ENCODE data around the gene MIER3.
"Not testable (repeated sequence)": the region's sequence is repeated elsewhere in the genome, so short reads cannot be mapped to it uniquely, and the experiment has no call there.

The MIER3 gene
- 44.2 to 58.6 reads per million in 2 donors for total RNA-seq

- peak; percentile 71 for DNase-seq
Measured at GRCh38 chr5:56951946-56952691, at the start of gene MIER3. Gene MIER3 (minus strand): TSS chr5:56952123. CDS start chr5:56952102, 21 bp downstream.

- DNase-seq: no peak
Measured at GRCh38 chr5:56995596-56995995, 43.7 kb upstream of the MIER3 start.

GRCh38 chr5:56993241-56993640 is 41.3 kb upstream of the MIER3 start:
- DNase-seq: no peak

GRCh38 chr5:56989676-56990075 is 37.8 kb upstream of the MIER3 start:
- no peak for DNase-seq

- DNase-seq: no peak
Measured at GRCh38 chr5:56988490-56988889, 36.6 kb upstream of the MIER3 start.

GRCh38 chr5:56987171-56987570 is 35.2 kb upstream of the MIER3 start:
- no peak for DNase-seq

GRCh38 chr5:56986626-56986947 is 34.7 kb upstream of the MIER3 start:
- DNase-seq: no peak

- DNase-seq: no peak
Measured at GRCh38 chr5:56985936-56986625, 34.2 kb upstream of the MIER3 start.

GRCh38 chr5:56984445-56984844 is 32.5 kb upstream of the MIER3 start:
- no peak for DNase-seq

- DNase-seq: no peak
Measured at GRCh38 chr5:56983593-56984361, 31.9 kb upstream of the MIER3 start.

GRCh38 chr5:56981548-56982315 is 29.8 kb upstream of the MIER3 start:
- no peak for DNase-seq

GRCh38 chr5:56979968-56980367 is 28.0 kb upstream of the MIER3 start:
- DNase-seq: no peak

GRCh38 chr5:56979526-56979925 is 27.6 kb upstream of the MIER3 start:
- not testable (repeated sequence) for DNase-seq

- DNase-seq: no peak
Measured at GRCh38 chr5:56977822-56978221, 25.9 kb upstream of the MIER3 start.

- no peak for DNase-seq
Measured at GRCh38 chr5:56977021-56977420, 25.1 kb upstream of the MIER3 start.

GRCh38 chr5:56974241-56974640 is 22.3 kb upstream of the MIER3 start:
- no peak for DNase-seq

GRCh38 chr5:56973473-56973872 is 21.6 kb upstream of the MIER3 start:
- DNase-seq: no peak

GRCh38 chr5:56971275-56971674 is 19.4 kb upstream of the MIER3 start:
- no peak for DNase-seq

GRCh38 chr5:56964173-56964572 is 12.2 kb upstream of the MIER3 start:
- no peak for DNase-seq

- no peak for DNase-seq
Measured at GRCh38 chr5:56963246-56963645, 11.3 kb upstream of the MIER3 start.

- DNase-seq: no peak
Measured at GRCh38 chr5:56962286-56962685, 10.4 kb upstream of the MIER3 start.

- no peak for DNase-seq
Measured at GRCh38 chr5:56961746-56962145, 9.8 kb upstream of the MIER3 start.

- DNase-seq: no peak
Measured at GRCh38 chr5:56959326-56959725, 7.4 kb upstream of the MIER3 start.

All from T-helper 9 cell (primary cell).